ENCODE results near the gene OPA1. TPM values are rescaled to one million over a fixed set of nuclear protein-coding genes. Genes with fewer than 3 reads are reported as not detected.

The OPA1 gene
- total and polyA plus RNA-seq, 2 of the 8 experiments (the other 6 are each of a cell fraction or from before 2014, with no cell fraction given) = 20.3 to 109 TPM

GRCh38 chr3:193589616-193590015, 3.4 kb upstream of the OPA1 start:
- POLR2A ChIA-PET (ENCODE audit: partially characterized antibody) = no interaction called here
- Histone ChIP-seq H3K23ac (ENCODE audit: insufficient read length) (no peak overlapping the region), H3K79me1 (ENCODE audit: low read depth, low read length) (peaks cover 3% of the 10 kb centered on the region; the same call in 1 of the 2 replicates), H4K5ac (ENCODE audit: insufficient read length, low read depth, low read length) (no peak overlapping the region), H3K4me1 (replicated peaks in 1 of 4; ENCODE audit: control insufficient read depth in 3 of 4, insufficient read depth in 4 of 4, low read length in 3 of 4) (peaks cover 0 to 4% (median 1%) of the 10 kb centered on the region in 4 experiments; a peak in 2 of 7 replicates), H4K91ac (replicated peaks; ENCODE audit: insufficient read length, low read length) (no peak overlapping the region), H2AFZ (ENCODE audit: low read length) (no peak overlapping the region; the same call in 1 of the 2 replicates), H3K14ac (ENCODE audit: insufficient read length) (no peak overlapping the region), H4K8ac (ENCODE audit: extremely low read depth, insufficient read depth, low read length) (no peak overlapping the region), H2BK5ac (ENCODE audit: low read depth, low read length) (no peak overlapping the region), H3K36me3 (ENCODE audit: control insufficient read depth in 2 of 4, insufficient read depth in 4 of 4, low read length in 3 of 4) (no peaks in the 10 kb centered on the region), H2BK20ac (ENCODE audit: low read length) (no peak overlapping the region), H3K56ac (replicated peaks; ENCODE audit: insufficient read length, low read depth, low read length) (no peak overlapping the region), H3K27ac (ENCODE audit: low read depth, low read length) (no peak overlapping the region), H2BK12ac (ENCODE audit: low read depth, low read length) (no peak overlapping the region), H3K23me2 (ENCODE audit: low read depth, low read length) (no peaks in the 10 kb centered on the region), H3K79me2 (ENCODE audit: control insufficient read depth in 1 of 2, insufficient read depth in 2 of 2, low read length in 2 of 2) (peaks cover 0 to 14% of the 10 kb centered on the region in 2 experiments; a peak in 3 of 4 replicates), H3K9ac (replicated peaks in 1 of 4; ENCODE audit: extremely low read depth in 1 of 4, low read depth in 3 of 4, low read length in 3 of 4) (no peak overlapping the region), H3K4me3 (ENCODE audit: extremely low read depth in 1 of 4, insufficient read depth in 2 of 4, low read depth in 3 of 4, low read length in 4 of 4) (no peak overlapping the region), H2BK120ac (replicated peaks; ENCODE audit: low read depth, low read length) (no peak overlapping the region), H3K18ac (ENCODE audit: extremely low read depth, low read length) (no peak overlapping the region), H4K20me1 (replicated peaks in 1 of 2; ENCODE audit: control insufficient read depth in 1 of 2, insufficient read depth in 2 of 2, low read length in 2 of 2) (no peaks in the 10 kb centered on the region), H3K4me2 (ENCODE audit: insufficient read depth in 1 of 2, low read depth in 2 of 2, low read length in 2 of 2) (no peak overlapping the region), H3K27me3 (replicated peaks in 1 of 4; ENCODE audit: control insufficient read depth in 3 of 4, extremely low read depth in 1 of 4, insufficient read depth in 3 of 4, low read length in 3 of 4) (peaks cover 0 to 6% (median 2%) of the 10 kb centered on the region in 4 experiments; a peak in 3 of 7 replicates), H2BK15ac (ENCODE audit: low read length) (no peak overlapping the region), H2AK5ac (ENCODE audit: low read depth, low read length) (no peak overlapping the region), H3K4ac (replicated peaks; ENCODE audit: insufficient read length, low read depth, low read length) (no peak overlapping the region), H3K9me3 (ENCODE audit: insufficient read depth in 2 of 2, low read depth in 1 of 2, low read length in 1 of 2) (no peaks in the 10 kb centered on the region)
- DNase-seq (ENCODE audit: low read depth in 1 of 2, low spot score in 2 of 2) (no peak), FAIRE-seq (no peak)
- CTCF ChIA-PET (ENCODE audit: partially characterized antibody) = interaction anchor here (2.1 kb wide), 1 partner anchor 17 kb away, joined by 5 read pairs; no protein-coding TSS in a partner anchor
- WGBS, 2 experiments (ENCODE audit: extremely low coverage in 1 of 2, insufficient coverage in 1 of 2, insufficient read length in 1 of 2, insufficient replicate concordance in 2 of 2, low coverage in 1 of 2, low lambda C conversion rate in 2 of 2, missing lambda C conversion rate in 1 of 2) = 81% methylated on average over 1 of the region's 1 CpG; no CpG with 5 or more reads in 1 of the 2 experiments
- TF ChIP-seq SIRT6 (IDR thresholded peaks at IDR 0.05; ENCODE audit: low read length) (no peak), PHF8 (conservative IDR thresholded peaks at IDR 0.05; ENCODE audit: low read depth, low read length) (no peak), CHD1 (IDR thresholded peaks at IDR 0.05; ENCODE audit: low read depth, low read length) (no peak)

All from H1 (cell line).